Measurements from ENCODE around the gene ELK3. TPM values are rescaled to one million over a fixed set of nuclear protein-coding genes. Genes with fewer than 3 reads are reported as not detected.

The ELK3 gene
- total and polyA plus RNA-seq, 9 of the 15 experiments (the other 6 are each of a cell fraction or from before 2014, with no cell fraction given) = 1.5 to 5.5 (median 2.9) TPM

DNA sequence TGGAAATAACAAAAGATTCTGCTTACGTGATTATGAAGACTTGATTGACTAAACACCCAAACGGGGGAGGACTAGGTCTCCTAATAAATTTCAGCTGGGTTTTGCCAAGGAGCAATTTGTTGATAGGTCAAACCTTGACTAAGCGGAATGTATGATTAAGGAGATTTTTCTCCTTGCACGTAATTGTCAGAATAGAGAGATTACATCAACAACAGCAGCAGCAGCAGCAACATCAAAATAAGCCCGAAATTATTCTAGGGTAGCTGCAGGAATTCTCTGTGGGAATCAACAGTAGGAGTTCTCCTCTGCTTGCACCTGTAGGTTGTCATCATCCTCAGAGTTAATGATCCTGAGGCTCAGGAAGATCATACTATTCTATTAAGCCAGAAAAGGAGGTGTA, 10.2 kb downstream of the ELK3 start (continued):
- TF ChIP-seq, protein P1, sequence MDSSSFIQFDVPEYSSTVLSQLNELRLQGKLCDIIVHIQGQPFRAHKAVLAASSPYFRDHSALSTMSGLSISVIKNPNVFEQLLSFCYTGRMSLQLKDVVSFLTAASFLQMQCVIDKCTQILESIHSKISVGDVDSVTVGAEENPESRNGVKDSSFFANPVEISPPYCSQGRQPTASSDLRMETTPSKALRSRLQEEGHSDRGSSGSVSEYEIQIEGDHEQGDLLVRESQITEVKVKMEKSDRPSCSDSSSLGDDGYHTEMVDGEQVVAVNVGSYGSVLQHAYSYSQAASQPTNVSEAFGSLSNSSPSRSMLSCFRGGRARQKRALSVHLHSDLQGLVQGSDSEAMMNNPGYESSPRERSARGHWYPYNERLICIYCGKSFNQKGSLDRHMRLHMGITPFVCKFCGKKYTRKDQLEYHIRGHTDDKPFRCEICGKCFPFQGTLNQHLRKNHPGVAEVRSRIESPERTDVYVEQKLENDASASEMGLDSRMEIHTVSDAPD (CRISPR knock-in tag; IDR thresholded peaks at IDR 0.05) = no peak
- TF ChIP-seq ADNP (tag; IDR thresholded peaks at IDR 0.05) (no peak), CREBBP (IDR thresholded peaks at IDR 0.05; ENCODE audit: low read depth, low read length) (no peak), NCOA2 (IDR thresholded peaks at IDR 0.05; ENCODE audit: partially characterized antibody in 2 of 2) (no peak), MED1 (CRISPR knock-in tag; IDR thresholded peaks at IDR 0.05; ENCODE audit: borderline replicate concordance) (no peak), CREB1 (IDR thresholded peaks at IDR 0.05) (no peak), CREB1 (CRISPR knock-in tag; IDR thresholded peaks at IDR 0.05) (no peak), NFYB (IDR thresholded peaks at IDR 0.05; ENCODE audit: extremely low read depth, insufficient read length) (no peak)
- TF ChIP-seq, protein P2, sequence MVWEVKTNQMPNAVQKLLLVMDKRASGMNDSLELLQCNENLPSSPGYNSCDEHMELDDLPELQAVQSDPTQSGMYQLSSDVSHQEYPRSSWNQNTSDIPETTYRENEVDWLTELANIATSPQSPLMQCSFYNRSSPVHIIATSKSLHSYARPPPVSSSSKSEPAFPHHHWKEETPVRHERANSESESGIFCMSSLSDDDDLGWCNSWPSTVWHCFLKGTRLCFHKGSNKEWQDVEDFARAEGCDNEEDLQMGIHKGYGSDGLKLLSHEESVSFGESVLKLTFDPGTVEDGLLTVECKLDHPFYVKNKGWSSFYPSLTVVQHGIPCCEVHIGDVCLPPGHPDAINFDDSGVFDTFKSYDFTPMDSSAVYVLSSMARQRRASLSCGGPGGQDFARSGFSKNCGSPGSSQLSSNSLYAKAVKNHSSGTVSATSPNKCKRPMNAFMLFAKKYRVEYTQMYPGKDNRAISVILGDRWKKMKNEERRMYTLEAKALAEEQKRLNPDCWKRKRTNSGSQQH (CRISPR knock-in tag; IDR thresholded peaks at IDR 0.05) = no peak
- TF ChIP-seq, protein P3, sequence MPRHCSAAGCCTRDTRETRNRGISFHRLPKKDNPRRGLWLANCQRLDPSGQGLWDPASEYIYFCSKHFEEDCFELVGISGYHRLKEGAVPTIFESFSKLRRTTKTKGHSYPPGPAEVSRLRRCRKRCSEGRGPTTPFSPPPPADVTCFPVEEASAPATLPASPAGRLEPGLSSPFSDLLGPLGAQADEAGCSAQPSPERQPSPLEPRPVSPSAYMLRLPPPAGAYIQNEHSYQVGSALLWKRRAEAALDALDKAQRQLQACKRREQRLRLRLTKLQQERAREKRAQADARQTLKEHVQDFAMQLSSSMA (CRISPR knock-in tag; IDR thresholded peaks at IDR 0.05) = no peak
- TF ChIP-seq, protein P4, sequence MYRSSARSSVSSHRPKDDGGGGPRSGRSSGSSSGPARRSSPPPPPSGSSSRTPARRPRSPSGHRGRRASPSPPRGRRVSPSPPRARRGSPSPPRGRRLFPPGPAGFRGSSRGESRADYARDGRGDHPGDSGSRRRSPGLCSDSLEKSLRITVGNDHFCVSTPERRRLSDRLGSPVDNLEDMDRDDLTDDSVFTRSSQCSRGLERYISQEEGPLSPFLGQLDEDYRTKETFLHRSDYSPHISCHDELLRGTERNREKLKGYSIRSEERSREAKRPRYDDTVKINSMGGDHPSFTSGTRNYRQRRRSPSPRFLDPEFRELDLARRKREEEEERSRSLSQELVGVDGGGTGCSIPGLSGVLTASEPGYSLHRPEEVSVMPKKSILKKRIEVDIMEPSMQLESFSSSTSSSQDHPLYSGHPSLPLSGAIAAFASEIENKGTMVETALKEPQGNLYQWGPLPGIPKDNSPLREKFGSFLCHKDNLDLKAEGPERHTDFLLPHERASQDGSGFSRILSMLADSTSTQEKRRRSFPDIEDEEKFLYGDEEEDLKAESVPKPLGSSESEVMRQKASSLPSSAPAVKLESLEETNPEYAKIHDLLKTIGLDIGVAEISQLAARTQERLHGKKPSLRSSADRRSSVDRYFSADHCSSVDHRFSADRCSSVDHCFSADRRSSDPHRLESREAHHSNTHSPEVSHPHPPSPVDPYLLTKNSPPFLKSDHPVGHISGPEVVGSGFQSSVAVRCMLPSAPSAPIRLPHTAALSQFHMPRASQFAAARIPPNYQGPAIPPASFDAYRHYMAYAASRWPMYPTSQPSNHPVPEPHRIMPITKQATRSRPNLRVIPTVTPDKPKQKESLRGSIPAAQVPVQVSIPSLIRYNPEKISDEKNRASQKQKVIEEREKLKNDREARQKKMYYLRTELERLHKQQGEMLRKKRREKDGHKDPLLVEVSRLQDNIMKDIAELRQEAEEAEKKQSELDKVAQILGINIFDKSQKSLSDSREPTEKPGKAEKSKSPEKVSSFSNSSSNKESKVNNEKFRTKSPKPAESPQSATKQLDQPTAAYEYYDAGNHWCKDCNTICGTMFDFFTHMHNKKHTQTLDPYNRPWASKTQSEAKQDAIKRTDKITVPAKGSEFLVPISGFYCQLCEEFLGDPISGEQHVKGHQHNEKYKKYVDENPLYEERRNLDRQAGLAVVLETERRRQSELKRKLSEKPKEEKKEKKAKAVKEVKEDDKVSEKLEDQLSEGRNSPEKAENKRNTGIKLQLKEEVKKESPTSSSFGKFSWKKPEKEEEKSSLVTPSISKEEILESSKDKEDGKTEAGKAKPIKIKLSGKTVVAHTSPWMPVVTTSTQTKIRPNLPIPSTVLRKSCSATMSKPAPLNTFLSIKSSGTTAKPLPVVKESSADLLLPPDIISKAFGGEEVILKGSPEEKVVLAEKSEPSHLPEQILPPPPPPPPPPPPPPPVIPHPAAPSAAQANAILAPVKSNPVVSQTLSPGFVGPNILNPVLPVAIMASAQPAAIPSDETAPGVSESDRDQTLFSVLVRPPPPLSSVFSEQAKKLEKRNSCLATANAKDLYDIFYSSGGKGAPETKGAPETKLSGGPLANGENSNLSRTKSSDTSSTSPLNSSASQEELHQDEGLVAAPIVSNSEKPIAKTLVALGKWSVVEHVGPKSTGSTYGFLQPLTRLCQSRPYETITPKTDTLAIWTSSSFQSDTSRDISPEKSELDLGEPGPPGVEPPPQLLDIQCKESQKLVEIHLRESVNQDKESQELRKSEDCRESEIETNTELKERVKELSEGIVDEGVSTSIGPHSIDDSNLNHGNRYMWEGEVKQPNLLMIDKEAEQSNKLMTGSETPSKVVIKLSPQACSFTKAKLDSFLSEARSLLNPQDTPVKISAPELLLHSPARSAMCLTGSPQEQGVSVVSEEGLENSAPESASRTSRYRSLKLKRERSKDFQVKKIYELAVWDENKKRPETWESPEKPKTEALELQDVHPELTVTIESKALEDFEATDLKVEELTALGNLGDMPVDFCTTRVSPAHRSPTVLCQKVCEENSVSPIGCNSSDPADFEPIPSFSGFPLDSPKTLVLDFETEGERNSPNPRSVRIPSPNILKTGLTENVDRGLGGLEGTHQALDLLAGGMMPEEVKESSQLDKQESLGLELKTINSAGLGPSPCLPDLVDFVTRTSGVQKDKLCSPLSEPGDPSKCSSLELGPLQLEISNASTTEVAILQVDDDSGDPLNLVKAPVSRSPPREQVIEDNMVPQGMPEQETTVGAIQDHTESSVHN (IDR thresholded peaks at IDR 0.05; ENCODE audit: borderline replicate concordance in 1 of 2, low read depth in 1 of 2) = no peak
